GM12891 (cell line): ENCODE data around the gene FGGY.
"Not testable (repeated sequence)": the region's sequence is repeated elsewhere in the genome, so short reads cannot be mapped to it uniquely, and the experiment has no call there.

Source experiments
- POLR2A ChIP-seq: IDR thresholded peaks from 2 replicates; pipeline ENCODE4 v1.6.1; 2011; ENCODE audit warnings: low read depth, low read length, control low read depth
- POLR2AphosphoS5 ChIP-seq: IDR thresholded peaks from 2 replicates; pipeline ENCODE4 v1.6.1; 2011; ENCODE audit warnings: low read depth, low read length, control low read depth
- SPI1 ChIP-seq: IDR thresholded peaks from 2 replicates; pipeline ENCODE4 v1.6.1; 2011; ENCODE audit warnings: low read depth, low read length, control low read depth
- TAF1 ChIP-seq: IDR thresholded peaks from 2 replicates; pipeline ENCODE4 v1.6.1; 2011; ENCODE audit warnings: low read depth, low read length, control low read depth

GRCh38 chr1:59735927-59736326 is 439.0 kb downstream of the FGGY start:
- not testable (repeated sequence) for TF ChIP-seq POLR2AphosphoS5, TAF1, POLR2A, SPI1
